ENCODE measurements around the gene IGFBP7.

- TF ChIP-seq CTCF (conservative IDR thresholded peaks at IDR 0.05; ENCODE audit: low read length) (no peak), EZH2phosphoT487 (IDR thresholded peaks at IDR 0.05; ENCODE audit: borderline replicate concordance) (no peak)
These were observed 38.8 kb upstream of the IGFBP7 start for GRCh38 chr4:57148831-57149505.
